Measurements from ENCODE around the gene CBLN3.
"Not testable (repeated sequence)": the region's sequence is repeated elsewhere in the genome, so short reads cannot be mapped to it uniquely, and the experiment has no call there.

CBLN3 gene

GRCh38 chr14:24429395-24430142 lies at the start of gene CBLN3, which contains the start of gene KHNYN:
Gene CBLN3 (minus strand): TSS chr14:24429668. CDS start chr14:24429054, 614 bp downstream.
Gene KHNYN (plus strand): TSS chr14:24429954. CDS start chr14:24430731, 777 bp downstream.
- DNase-seq = peak; percentile 90

GRCh38 chr14:24475261-24475660 lies 45.8 kb upstream of the CBLN3 start:
- no peak for DNase-seq

GRCh38 chr14:24473211-24473610 lies 43.7 kb upstream of the CBLN3 start:
- DNase-seq = no peak

- not testable (repeated sequence) for DNase-seq
Measured at GRCh38 chr14:24470450-24470849, 41.0 kb upstream of the CBLN3 start.

GRCh38 chr14:24465805-24466204 lies 36.3 kb upstream of the CBLN3 start:
- DNase-seq = no peak

- no peak for DNase-seq
Measured at GRCh38 chr14:24465368-24465767, 35.9 kb upstream of the CBLN3 start.

- no peak for DNase-seq
Measured at GRCh38 chr14:24463884-24464785, 34.7 kb upstream of the CBLN3 start.

GRCh38 chr14:24463017-24463883 lies 33.8 kb upstream of the CBLN3 start:
- no peak for DNase-seq

- no peak for DNase-seq
Measured at GRCh38 chr14:24461336-24461735, 31.9 kb upstream of the CBLN3 start.

- DNase-seq = no peak
Measured at GRCh38 chr14:24459331-24459730, 29.9 kb upstream of the CBLN3 start.

GRCh38 chr14:24458736-24459135 lies 29.3 kb upstream of the CBLN3 start:
- no peak for DNase-seq

- DNase-seq = no peak
Measured at GRCh38 chr14:24456980-24457379, 27.5 kb upstream of the CBLN3 start.

- DNase-seq = not testable (repeated sequence)
Measured at GRCh38 chr14:24450828-24451227, 21.4 kb upstream of the CBLN3 start.

- DNase-seq = no peak
Measured at GRCh38 chr14:24443053-24443665, 13.7 kb upstream of the CBLN3 start.

- peak; percentile 97 for DNase-seq
Measured at GRCh38 chr14:24442240-24443052, 13.0 kb upstream of the CBLN3 start, which contains the start of gene SDR39U1. Gene SDR39U1 (minus strand): TSS chr14:24442776. CDS start chr14:24442769, 7 bp downstream.

GRCh38 chr14:24441904-24442239 lies 12.4 kb upstream of the CBLN3 start:
- DNase-seq = no peak

- no peak for DNase-seq
Measured at GRCh38 chr14:24441485-24441884, 12.0 kb upstream of the CBLN3 start.

- DNase-seq = no peak
Measured at GRCh38 chr14:24440606-24441399, 11.3 kb upstream of the CBLN3 start.

GRCh38 chr14:24439830-24440605 lies 10.6 kb upstream of the CBLN3 start:
- no peak for DNase-seq

- no peak for DNase-seq
Measured at GRCh38 chr14:24439257-24439656, 9.8 kb upstream of the CBLN3 start.
